ENCODE data around the gene POLR1D.
"Not testable (repeated sequence)": the region's sequence is repeated elsewhere in the genome, so short reads cannot be mapped to it uniquely, and the experiment has no call there.

- TF ChIP-seq CTCF (IDR thresholded peaks at IDR 0.05); ZFX (IDR thresholded peaks at IDR 0.05; ENCODE audit: borderline replicate concordance): not testable (repeated sequence)
Observed at GRCh38 chr13:27628766-27629165, 7.1 kb downstream of the POLR1D start.
